Muscle of arm (tissue), 14 donors: ENCODE data around the gene SLC25A17. TPM values are rescaled to one million over a fixed set of nuclear protein-coding genes. Genes with fewer than 3 reads are reported as not detected.
A peak's percentile ranks its signal among the peaks of the same experiment; 100 is the strongest.
"Not testable (repeated sequence)": the region's sequence is repeated elsewhere in the genome, so short reads cannot be mapped to it uniquely, and the experiment has no call there.

Source experiments
- DNase-seq: peaks from one replicate; pipeline ENCODE4 v3.0.0-alpha.2; 2013
- long read RNA-seq, 11 donors: transcript quantifications; one replicate each; lab custom pipeline, GENCODE V29; 2026
- polyA plus RNA-seq, 12 donors: library from polyadenylated mRNA; unstranded; fragments of 120-200 nt; gene quantifications; one replicate each; pipeline ENCODE4 v1.2.1, GENCODE V29; 2013; ENCODE audit not compliant: insufficient read length in 12 of 12

SLC25A17 gene
- 10 to 100 TPM in 11 of 12 donors, not detected in 1; 16.4 to 32.7 (median 21.9) TPM for polyA plus RNA-seq
- long read RNA-seq, donor 1, transcript SLC25A17-210 (9 exons, 2,262 nt): major isoform, 5 of 29 reads
- long read RNA-seq, donor 1, partial matches to known transcripts: 24 of 29 reads
- long read RNA-seq, donor 1, other reads (novel, unspliced or antisense): 0 of 29 reads
- long read RNA-seq, donor 2, transcript SLC25A17-210 (9 exons, 2,262 nt): major isoform, 7 of 7 reads
- long read RNA-seq, donor 2, partial matches to known transcripts: 0 of 7 reads
- long read RNA-seq, donor 2, other reads (novel, unspliced or antisense): 0 of 7 reads
- long read RNA-seq, donor 3, partial matches to known transcripts: 5 of 7 reads
- long read RNA-seq, donor 3, other reads (novel, unspliced or antisense): 0 of 7 reads
- long read RNA-seq, donor 4: 0 reads
- long read RNA-seq, donor 5, transcript SLC25A17-210 (9 exons, 2,262 nt): major isoform, 16 of 17 reads
- long read RNA-seq, donor 5, partial matches to known transcripts: 0 of 17 reads
- long read RNA-seq, donor 5, other reads (novel, unspliced or antisense): 0 of 17 reads
- long read RNA-seq, donor 6, partial matches to known transcripts: 0 of 1 reads
- long read RNA-seq, donor 6, other reads (novel, unspliced or antisense): 0 of 1 reads
- long read RNA-seq, donor 7, partial matches to known transcripts: 0 of 5 reads
- long read RNA-seq, donor 7, other reads (novel, unspliced or antisense): 0 of 5 reads
- long read RNA-seq, donor 8, transcript SLC25A17-210 (9 exons, 2,262 nt): major isoform, 7 of 8 reads
- long read RNA-seq, donor 8, partial matches to known transcripts: 0 of 8 reads
- long read RNA-seq, donor 8, other reads (novel, unspliced or antisense): 0 of 8 reads
- long read RNA-seq, donor 9, partial matches to known transcripts: 0 of 3 reads
- long read RNA-seq, donor 9, other reads (novel, unspliced or antisense): 0 of 3 reads
- long read RNA-seq, donor 10, transcript SLC25A17-210 (9 exons, 2,262 nt): major isoform, 7 of 7 reads
- long read RNA-seq, donor 10, partial matches to known transcripts: 0 of 7 reads
- long read RNA-seq, donor 10, other reads (novel, unspliced or antisense): 0 of 7 reads
- long read RNA-seq, donor 11, transcript SLC25A17-210 (9 exons, 2,262 nt): major isoform, 5 of 5 reads
- long read RNA-seq, donor 11, partial matches to known transcripts: 0 of 5 reads
- long read RNA-seq, donor 11, other reads (novel, unspliced or antisense): 0 of 5 reads

DNA sequence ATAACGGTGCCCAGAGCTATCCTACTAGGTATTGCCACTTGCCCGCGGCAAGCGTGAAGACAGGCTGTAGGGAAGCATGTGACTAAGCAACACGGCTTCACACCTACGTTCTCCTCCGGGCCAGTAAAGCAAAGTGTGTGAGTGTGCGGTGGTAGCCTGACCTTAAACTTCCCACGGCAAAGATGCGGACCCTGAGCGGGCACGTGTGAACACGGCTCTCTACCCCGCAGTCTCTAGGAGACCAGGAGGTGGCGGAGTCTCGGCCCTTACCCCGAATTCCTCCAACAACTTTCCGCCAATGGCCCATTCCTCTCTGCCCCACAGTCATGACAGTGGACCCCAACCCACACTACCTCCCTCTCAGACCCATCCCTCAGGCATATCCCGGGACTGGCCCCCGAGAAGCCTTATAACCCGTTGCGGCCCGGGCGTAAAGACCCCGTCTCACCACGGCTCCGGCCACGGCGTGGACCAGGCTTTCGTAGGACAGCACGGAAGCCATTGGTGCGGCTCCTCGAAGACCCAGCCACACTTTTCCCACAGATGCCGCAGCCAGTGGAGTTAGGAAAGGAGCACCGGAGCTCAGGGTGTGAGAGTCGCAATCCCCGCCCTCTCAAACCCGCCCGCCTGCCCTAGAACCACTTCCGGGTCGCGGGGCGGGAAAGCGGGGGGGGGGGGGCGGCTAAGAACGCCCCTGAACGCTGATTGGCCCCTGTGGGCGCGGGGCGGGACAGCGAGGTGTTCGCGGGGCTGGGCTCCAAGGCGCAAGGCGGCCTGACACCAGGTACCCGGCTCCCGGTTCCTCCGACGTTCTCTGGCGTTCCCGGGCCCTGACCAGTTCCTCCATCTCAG is at the start of gene SLC25A17:
Gene SLC25A17, minus strand, starts transcription at position 600 of the 852 bp plus-strand sequence. Its CDS starts 98 bp downstream, at position 502.
- DNase-seq: peak; percentile 87

DNA sequence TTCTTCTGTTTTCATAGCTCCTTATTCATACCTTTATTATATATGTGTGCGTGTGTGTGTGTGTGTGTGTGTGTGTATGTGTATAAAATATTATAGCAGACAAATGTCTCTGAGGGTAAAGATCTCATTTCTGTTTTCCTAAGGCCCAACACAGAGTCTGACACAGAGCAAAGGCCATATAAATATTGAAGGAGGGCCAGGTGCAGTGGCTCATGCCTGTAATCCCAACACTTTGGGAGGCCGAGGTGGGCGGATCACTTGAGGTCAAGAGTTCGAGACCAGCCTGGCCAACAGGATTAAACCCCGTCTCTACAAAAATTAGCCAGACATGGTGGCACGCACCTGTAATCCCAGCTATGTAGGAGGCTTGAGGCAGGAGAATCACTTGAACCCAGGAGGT is 49.2 kb upstream of the SLC25A17 start:
- not testable (repeated sequence) for DNase-seq

GRCh38 chr22:40867109-40867508 is 48.0 kb upstream of the SLC25A17 start:
- no peak for DNase-seq

GRCh38 chr22:40862537-40862936 is 43.4 kb upstream of the SLC25A17 start:
- no peak for DNase-seq

DNA sequence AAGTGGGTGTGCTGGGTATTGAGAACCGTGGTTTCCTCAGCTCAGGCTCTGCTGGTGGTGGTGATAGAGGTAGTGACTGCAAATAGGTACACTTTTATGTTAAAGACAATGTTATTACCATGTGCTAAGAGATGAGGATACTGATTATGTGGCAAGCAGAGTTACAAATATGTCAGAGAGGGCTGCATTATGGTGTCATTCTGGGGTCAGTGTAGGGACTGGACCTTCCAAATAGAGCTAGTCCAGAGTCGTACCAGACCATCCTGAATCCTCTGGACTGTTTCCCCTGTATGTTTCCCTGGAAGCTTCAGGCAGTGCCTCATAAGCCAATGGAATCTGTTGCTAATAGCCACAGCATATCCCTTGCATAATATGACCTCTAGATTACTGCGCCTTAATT is 42.9 kb upstream of the SLC25A17 start, which contains the start of gene DNAJB7:
Gene DNAJB7, minus strand, starts transcription at position 101 of the 400 bp plus-strand sequence. CDS start 119 bp downstream, outside the sequence.
- no peak for DNase-seq

- no peak for DNase-seq
Measured at GRCh38 chr22:40857309-40857855, 38.2 kb upstream of the SLC25A17 start.

GRCh38 chr22:40856513-40857308 is 37.6 kb upstream of the SLC25A17 start, which contains the start of the genes ST13 and XPNPEP3:
ST13 (minus strand) TSS chr22:40856639; CDS start chr22:40856540, 99 bp downstream.
XPNPEP3 (plus strand) TSS chr22:40857148; CDS start chr22:40857182, 34 bp downstream.
- DNase-seq: peak; percentile 97

DNA sequence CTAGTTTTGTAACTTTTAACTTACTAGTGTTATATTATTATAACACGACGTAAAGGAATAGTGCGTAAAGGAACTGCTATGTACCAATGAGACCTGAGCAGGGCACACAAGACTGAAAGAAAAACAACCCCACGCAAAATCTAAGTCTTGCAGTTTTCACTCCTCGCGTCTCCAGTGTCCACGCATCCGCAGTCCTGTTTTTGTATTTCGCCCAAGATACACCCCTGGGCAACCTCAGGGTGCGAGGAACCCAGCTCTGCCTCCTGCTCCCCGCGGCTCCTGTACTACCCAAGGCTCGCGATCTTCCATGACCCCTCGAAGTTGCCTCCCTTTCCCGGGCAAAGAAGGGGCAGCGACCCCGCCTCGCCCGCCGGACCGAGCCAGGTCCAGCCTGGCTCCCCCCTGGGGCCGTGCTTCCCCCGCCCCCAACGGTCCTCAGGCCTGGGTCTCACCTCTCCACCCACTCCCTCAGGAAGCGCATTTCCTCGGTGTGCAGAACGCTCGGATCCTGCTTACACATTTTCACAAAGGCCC is 36.9 kb upstream of the SLC25A17 start:
- peak; percentile 38 for DNase-seq

DNA sequence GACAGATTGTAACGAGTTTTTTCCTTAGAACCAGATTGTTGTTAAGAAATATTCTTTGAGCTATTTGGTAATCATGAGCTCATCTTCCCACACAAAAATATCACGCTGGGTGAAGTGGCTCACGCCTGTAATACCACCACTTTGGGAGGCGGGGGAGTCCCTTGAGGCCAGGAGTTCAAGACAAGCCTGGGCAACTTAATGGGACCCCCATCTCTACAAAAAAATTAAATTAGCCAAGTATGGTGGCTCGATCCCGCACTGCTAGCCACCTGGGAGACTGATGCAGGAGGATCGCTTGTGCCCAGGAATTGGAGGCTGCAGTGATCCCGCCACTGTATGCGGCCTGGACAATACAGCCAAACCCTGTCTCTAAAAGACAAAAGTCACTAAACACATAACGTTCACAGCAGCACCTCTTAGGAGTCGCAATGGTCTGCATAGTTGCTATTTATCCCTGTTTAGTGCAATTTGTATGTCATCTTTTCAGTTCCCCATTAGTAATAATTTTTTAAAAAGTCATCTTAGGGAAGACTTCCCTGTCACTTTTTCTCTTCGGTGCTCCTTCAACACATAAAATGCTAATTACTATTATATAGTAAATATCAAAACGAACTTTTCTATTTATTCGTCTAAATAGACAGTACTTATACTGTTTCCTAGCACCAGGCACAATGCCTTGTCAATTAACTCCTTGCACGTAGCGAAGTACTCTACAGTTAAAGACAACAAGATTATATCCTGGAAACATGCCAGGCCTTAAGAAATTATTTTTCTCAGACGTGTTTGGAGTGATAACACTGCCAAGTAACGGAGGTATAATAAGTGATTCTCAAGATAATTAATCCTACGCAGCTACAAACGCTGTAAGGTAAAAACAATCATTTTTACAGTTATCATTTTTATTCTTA is 36.2 kb upstream of the SLC25A17 start:
- no peak for DNase-seq

GRCh38 chr22:40853961-40854360 is 34.8 kb upstream of the SLC25A17 start:
- DNase-seq: no peak

- no peak for DNase-seq
Measured at GRCh38 chr22:40853333-40853732, 34.2 kb upstream of the SLC25A17 start.

DNA sequence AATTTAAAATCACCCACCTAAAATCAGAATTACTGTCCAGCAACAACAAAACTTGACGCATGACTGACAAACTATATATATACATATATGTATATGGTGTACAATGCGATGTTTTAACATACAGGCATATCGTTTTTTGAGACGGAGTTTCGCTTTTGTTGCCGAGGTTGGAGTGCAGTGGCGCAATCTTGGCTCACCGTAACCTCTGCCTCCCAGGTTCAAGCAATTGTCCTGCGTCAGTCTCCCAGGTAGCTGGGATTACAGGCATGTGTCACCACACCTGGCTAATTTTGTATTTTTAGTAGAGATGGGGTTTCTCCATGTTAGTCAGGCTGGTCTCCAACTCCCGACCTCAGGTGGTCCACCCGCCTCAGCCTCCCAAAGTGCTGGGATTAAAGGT is 26.7 kb upstream of the SLC25A17 start:
- DNase-seq: not testable (repeated sequence)

- no peak for DNase-seq
Measured at GRCh38 chr22:40844951-40845350, 25.8 kb upstream of the SLC25A17 start.

- no peak for DNase-seq
Measured at GRCh38 chr22:40838486-40838885, 19.3 kb upstream of the SLC25A17 start.

- no peak for DNase-seq
Measured at GRCh38 chr22:40834619-40835018, 15.5 kb upstream of the SLC25A17 start.

GRCh38 chr22:40829131-40829530 is 10.0 kb upstream of the SLC25A17 start:
- no peak for DNase-seq

GRCh38 chr22:40826984-40827741 is 8.0 kb upstream of the SLC25A17 start:
- no peak for DNase-seq
